A673 (cell line): ENCODE results near the gene STOX2.

Experiments used
- EZH2 ChIP-seq: fragments of 200-600 bp; sonication (generic); IDR thresholded peaks from 2 replicates; pipeline ENCODE4 v1.6.1; 2017; ENCODE audit warnings: borderline replicate concordance, low read depth, mild to moderate bottlenecking, mixed read lengths, antibody characterized with exemption, low read length; ENCODE audit not compliant: poor library complexity, severe bottlenecking
- TF ChIP-seq, protein P1 (sequence below): fragments of 300-800, 200-600 bp; sonication (generic); conservative IDR thresholded peaks from 2 replicates; pipeline ENCODE4 v1.5.1; 2017; ENCODE audit warnings: low read depth, mild to moderate bottlenecking, antibody characterized with exemption, low read length, moderate library complexity, mixed read lengths

DNA sequence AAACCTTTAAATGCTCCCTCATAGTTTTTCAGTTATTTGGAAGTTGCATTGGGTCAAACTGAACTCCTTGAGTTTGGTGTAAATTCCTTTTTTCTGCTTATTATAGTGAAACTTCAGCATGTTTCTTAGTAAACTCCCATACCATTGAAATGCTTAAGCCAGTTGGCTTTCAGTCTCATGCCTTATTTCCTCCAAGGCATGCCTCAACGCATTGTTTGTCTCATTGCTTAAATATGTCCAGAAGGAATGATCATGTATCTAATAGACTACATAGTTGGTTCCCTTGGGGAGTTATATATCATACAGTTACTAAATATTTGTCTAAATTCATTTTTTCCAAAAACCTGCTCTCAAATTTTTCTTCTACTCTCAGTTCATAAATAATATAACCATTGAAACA, 114.0 kb downstream of the STOX2 start:
- TF ChIP-seq, protein P1, sequence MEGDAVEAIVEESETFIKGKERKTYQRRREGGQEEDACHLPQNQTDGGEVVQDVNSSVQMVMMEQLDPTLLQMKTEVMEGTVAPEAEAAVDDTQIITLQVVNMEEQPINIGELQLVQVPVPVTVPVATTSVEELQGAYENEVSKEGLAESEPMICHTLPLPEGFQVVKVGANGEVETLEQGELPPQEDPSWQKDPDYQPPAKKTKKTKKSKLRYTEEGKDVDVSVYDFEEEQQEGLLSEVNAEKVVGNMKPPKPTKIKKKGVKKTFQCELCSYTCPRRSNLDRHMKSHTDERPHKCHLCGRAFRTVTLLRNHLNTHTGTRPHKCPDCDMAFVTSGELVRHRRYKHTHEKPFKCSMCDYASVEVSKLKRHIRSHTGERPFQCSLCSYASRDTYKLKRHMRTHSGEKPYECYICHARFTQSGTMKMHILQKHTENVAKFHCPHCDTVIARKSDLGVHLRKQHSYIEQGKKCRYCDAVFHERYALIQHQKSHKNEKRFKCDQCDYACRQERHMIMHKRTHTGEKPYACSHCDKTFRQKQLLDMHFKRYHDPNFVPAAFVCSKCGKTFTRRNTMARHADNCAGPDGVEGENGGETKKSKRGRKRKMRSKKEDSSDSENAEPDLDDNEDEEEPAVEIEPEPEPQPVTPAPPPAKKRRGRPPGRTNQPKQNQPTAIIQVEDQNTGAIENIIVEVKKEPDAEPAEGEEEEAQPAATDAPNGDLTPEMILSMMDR = no peak
- no peak for TF ChIP-seq EZH2
